HG02943 (cell line): ENCODE measurements around the gene MLLT6.

ENCODE experiments used
- ATAC-seq: cut with Tn5 transposase; IDR thresholded peaks from one replicate; pipeline ENCODE4 v1.9.1; 2021; ENCODE audit warnings: mild to moderate bottlenecking, low read depth, moderate library complexity; ENCODE audit not compliant: unreplicated experiment

MLLT6 gene

DNA sequence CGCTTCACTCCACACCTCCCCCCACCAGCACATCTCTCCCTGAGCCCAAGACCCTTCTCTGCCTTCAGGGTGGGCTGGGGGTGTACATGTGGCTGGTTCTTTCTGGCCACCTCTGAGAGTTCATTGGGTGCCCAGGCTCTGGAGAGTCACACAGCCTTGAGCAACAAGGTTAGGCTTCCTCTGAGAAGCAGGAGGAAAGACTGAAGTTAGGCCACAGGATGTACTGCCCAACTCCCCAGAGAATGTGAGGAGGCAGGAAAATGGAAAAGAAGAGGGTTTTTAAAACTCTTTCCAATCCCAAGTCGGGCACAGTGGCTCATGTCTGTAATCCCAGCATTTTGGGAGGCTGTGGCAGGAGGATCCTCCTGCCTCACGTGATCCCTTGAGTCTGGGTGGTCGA lies 35.7 kb downstream of the MLLT6 start:
- no peak for ATAC-seq

GRCh38 chr17:38741461-38741860 lies 36.4 kb downstream of the MLLT6 start:
- no peak for ATAC-seq

DNA sequence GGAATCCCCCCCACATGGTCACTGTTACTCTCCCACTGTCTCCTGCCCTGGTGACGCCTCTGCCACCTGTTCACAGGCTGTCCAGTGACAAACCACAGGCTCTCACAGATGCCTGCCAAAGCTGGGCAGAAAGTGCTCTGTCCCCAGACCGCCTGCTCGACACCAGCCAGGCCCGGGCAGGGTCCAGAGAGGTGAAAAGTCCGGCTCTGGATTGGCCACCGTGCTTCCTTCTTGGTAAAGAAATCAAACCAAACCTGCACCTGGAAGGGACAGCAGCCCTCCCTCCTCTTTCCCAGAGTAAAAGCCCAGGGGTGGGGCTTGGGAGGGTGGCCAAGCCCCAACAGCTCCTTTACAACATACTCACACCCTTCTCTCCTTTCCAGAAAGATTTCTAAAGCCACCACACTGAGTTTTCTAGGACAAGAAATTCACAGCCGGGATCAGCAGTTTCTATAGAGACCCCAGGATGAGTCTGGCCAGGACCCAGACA lies 36.9 kb downstream of the MLLT6 start:
- ATAC-seq: no peak

GRCh38 chr17:38742411-38743308 lies 37.6 kb downstream of the MLLT6 start:
- ATAC-seq: no peak

DNA sequence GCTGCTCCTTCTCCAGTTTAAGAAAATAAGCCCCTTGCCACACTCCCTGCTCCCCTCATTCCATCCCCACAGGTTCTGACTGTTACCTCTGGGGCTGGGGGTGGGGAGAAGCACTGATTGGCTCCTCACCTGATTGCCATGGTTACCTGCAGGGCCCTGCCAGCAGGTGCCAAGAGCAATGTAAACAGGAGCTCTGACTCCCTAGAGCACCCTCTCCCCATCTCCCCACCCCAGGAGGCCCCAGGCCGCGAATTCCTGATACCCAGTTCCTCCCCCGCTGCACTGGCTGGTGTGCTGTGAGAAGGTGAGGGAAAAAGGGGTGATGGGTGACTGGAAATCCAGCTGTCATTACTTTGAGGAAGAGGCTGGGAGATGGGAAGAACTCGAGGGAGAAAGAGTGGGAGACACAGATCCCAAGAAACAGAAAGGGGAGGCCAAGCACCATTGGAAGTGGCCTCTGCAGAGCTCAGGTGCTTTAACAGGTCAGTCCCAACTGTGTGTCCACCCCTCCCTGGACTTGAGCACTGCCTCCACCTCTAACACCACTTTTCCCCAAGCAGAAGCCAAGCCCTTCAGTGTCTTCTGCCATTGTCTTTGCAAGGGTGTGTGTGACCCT lies 38.6 kb downstream of the MLLT6 start:
- no peak for ATAC-seq

- no peak for ATAC-seq
Measured at GRCh38 chr17:38745545-38745944, 40.5 kb downstream of the MLLT6 start.

DNA sequence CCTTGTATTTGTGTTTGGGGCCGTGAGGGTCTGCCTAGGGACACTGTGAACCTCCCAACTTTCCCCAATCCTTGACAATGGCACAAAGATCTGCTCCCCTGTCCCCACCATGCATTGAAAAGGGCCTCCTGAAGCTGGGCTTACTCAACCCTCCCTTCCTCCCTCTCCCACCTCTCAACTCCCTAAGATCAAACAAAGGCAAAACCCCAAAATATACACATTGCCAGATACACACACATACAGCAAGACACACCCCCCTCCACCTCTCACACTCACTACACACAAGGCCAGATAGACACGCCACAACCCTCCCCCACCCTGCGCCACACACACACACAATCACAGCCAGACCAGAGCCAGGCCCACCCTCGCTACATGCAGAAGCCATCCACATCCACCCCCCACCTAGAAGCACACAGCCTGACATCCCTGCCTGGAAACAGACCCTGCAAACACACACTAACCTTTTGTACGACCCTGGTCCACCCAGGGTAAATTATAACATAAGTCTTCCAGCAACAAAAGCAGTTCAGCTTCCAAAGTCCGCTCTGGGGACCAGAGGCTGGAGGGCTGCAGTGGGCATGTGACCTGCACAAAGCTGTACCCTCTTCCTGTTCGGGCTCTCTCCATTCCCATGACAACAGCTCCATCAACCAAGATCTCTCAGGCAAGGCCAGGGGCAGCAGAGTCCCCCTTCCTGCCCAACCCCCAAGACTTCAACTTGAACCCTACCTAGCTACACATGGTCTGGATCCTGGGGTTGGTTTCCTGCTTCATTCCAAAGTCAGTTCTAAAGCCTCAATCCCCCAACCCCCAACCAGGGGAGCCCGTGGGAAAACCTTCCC lies 41.2 kb downstream of the MLLT6 start:
- no peak for ATAC-seq

GRCh38 chr17:38746849-38747462 lies 41.9 kb downstream of the MLLT6 start:
- no peak for ATAC-seq

DNA sequence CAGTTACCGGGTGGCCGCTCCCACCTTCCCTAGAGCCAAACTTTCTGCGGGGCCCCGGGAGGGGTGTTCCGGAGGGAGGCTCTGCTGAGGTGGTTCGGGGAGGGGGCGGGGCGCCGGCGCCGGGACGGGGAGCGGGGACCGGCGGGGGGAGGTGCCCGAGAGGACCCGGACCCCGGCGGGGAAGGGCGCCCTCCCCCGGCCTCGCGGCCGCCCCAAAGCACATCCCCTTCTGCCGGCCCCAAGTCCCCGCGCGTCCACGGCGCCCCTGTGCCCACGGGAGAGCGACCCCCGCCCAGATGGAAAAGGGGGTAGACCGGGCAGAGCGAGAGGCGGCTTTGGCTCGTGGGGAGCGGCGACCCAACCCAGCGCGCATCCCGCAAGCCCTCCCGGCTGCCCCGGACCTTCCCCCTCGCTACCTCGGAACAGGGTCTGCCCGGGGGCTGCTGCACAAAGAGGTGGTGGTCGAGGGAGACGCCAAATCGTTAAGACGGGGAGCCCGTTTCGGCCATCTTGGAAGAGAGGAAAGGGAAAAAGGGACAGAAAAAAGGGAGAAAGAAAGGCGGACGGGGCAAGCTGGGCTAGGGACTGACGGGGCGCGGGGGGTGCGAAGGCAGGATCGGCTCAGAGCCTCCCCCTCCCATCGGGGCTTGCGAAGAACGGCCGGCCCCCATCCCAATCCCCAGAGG lies 42.5 kb downstream of the MLLT6 start:
- no peak for ATAC-seq

DNA sequence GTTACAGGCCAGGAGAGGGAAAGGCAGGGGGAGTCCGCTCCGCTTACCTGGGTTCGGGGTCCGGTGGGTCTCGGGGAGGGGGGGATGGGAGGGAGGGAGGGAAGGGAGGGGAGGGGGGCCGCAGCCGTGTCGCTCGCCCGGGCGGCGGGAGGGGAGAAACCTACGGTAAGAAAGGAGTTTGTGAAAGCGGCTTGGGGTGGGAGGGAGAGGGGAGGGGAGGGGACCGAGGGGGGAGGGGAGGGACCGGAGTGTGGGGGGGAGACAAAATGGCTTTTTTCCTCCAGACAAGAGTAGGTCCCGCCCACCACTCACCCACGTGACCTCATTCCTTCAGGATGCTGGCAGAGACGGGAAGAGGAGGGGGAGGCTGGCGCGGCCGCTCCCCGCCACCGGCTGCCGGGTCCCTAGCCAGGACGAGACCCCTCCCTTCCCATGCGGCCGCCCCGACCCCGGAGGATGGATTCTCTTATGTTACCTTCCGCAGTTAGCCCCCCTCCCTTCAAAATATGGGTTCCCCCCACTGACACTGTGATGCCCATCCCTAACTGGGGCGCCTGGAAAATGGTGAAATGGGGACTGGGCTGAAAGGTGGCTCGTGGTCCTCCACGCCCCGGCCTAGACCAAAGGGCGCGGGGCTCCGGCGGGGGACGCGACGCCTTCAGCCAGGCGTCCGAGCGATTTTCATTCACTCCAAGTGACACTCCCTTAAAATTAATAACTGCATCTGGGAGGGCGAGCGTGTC lies 43.2 kb downstream of the MLLT6 start, which contains the start of gene PCGF2:
TSS of gene PCGF2 (minus strand) at position 188 of the 743 bp plus-strand sequence. CDS start 7,934 bp downstream, outside the sequence.
- ATAC-seq: no peak

DNA sequence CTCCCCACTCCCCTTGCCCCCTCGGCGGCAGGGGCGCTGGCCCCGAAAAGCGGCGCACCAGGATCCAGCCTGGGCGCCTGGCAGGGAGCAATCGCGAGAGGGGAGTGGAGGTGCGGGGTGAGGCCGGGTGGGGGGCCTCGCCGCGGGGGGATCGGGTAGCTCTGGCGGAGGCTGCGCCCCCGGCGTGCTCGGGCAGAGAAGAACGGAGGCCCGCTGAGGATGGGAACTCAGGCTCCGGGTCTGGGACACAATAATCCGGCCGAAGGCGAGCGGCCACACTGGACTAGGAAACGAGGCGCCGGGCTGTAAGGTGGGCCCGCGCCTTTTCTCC lies 43.8 kb downstream of the MLLT6 start:
- ATAC-seq: no peak

GRCh38 chr17:38749223-38750043 lies 44.4 kb downstream of the MLLT6 start:
- no peak for ATAC-seq

- ATAC-seq: no peak
Measured at GRCh38 chr17:38750044-38750311, 44.9 kb downstream of the MLLT6 start.

DNA sequence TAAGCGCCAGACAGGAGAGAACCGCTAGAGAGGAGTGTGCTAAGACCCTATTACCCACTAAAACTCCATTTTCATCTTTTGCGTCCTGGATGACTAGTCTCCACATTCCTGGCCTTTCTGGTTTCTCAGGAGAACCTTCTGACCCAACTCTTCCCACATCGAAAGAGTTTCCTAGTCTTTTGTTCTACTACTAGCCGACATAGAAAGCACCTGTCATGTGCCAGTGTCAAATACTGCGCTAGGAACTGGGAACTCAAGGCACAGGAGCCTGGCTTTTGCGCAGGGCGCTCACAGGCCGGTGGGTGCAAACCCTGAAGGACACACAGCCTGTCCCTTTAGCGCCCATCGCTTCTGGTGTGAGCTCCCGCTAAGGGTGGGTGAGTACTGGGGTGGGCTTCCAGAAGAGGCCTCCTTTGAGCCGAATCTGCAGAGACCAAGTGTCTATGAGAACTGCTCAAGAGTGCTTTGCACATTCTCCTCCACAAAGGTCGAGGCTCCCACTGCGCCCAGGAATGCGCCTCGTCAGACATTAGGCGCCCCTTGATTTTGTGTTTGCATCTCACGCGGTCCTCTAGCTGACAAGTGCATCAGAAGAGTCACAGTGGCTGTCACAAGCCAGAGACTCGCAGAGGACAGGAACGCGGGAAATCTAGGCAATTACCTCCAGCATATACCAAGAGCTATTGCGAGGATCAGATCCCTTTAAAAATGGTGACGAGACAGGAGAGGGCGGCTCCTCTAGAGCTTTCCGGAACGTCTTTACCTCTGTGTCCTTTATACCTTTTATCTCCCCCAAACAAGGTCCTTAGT lies 45.4 kb downstream of the MLLT6 start:
- no peak for ATAC-seq

DNA sequence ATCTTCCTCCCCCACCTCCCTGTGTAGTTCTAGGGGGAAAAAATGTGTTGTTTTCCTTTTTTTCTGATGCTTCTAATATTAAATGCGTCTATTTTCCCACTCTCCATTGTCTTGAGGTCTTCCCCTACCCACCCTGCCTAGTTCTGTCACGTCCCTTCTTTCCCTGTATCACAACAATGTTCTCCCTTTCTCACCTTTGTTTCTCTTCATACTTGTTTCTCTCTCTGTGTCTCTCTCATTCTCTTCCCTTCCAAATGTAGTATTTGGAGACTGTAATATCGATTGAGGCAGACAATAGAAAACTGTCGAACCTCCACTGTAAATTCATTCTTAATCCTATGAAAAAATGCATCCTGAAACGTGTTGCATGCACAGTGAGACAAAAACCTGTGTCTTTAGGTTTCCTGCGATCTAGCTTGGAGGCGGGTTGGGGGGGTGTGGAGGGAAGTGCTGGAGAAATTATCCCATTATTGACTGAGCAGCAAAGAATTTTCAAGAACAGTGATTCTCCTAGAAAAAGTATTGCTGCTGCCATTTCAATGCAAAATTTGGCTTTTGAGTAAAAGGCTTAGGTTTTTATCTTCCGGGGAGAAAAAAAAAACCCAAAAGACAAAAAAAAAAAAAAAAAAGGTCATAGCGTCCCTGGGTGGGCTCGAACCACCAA lies 46.2 kb downstream of the MLLT6 start:
- no peak for ATAC-seq

DNA sequence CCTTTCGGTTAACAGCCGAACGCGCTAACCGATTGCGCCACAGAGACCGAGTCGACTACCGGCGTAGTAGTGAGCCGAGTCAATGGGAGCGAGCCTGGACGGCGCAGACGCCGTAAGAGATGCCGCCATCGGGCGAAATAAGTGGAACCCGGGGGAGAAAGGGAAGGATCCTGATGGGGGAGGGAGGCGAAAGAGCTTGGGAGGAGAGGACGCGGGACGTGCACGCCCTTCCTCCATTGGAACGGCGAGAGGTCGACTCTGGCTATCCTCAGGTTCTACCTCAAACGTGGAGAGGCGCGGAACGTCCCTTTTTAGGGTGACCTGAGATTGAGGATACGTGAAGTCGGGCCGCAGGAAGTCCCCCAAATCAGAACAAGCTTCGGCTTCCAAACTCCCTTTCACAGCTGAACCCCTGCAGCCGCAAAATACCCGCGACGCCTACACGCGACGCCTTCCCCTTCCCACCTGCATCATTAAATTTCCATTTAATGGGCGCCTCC lies 46.8 kb downstream of the MLLT6 start:
- no peak for ATAC-seq
